ENCODE measurements around the gene REXO1.

The REXO1 gene

DNA sequence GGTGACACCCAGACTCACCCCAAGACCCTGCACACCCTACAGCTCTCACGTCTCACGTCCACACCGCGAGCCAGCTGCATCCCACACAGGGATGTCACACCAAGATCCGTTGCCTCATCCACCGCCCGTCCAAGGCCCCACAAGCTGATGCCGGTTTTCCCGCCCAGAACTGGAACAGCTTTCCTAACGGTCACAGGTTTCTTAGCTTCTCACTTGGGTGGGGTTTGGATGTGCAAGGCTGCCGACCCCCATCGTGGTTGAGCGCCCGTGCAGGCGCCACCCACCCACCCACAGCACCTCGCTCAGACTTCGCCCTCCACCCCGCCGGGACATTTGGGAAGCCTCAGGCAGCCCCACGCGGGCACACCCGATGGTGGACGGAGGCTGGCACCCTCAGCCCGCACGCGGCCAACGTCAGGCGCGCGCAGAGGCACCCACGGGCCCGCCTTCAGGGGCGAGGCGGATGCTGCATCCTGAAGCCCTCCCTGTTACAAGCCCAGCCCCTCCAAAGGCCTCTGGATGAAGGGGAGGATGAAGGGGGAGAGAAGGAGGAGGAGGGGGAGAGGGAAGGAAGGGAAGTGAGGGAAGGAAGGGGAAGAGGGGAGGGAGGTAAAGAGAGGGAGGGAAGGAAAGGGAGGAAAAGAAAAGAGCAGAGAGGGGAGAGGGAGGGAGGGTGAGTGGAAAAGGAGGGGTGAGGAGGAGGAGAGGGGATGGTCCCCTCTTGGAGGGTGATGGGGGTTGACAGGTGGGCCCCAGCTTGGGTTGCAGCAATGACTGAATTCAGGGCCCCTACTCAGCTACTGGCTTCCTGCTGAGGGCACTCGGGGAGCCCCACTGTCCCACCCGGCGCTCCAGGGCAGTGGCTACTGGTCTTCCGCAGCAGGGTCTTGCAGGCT lies 82.1 kb downstream of the REXO1 start:
- no peaks in the 10 kb centered on the region for H3K4me1 ChIP-seq
- H3K4me3 ChIP-seq (ENCODE audit: low read depth, low read length), result no peak overlapping the region
- H3K4me2 ChIP-seq (ENCODE audit: low read length), result no peak overlapping the region
- no peak overlapping the region for H2AFZ ChIP-seq
- H3K9ac ChIP-seq, result no peak overlapping the region
- H3K36me3 ChIP-seq (ENCODE audit: control insufficient read depth, insufficient read depth, low read length), result no peaks in the 10 kb centered on the region
- H3K79me2 ChIP-seq, result no peaks in the 10 kb centered on the region
- peaks cover 20% of the 10 kb centered on the region for H3K27me3 ChIP-seq (ENCODE audit: control insufficient read depth, insufficient read depth, low read length)
- H3K27ac ChIP-seq, result no peak overlapping the region
- H3K9me3 ChIP-seq (ENCODE audit: control insufficient read depth, low read length), result no peaks in the 10 kb centered on the region
- TF ChIP-seq, protein P1, sequence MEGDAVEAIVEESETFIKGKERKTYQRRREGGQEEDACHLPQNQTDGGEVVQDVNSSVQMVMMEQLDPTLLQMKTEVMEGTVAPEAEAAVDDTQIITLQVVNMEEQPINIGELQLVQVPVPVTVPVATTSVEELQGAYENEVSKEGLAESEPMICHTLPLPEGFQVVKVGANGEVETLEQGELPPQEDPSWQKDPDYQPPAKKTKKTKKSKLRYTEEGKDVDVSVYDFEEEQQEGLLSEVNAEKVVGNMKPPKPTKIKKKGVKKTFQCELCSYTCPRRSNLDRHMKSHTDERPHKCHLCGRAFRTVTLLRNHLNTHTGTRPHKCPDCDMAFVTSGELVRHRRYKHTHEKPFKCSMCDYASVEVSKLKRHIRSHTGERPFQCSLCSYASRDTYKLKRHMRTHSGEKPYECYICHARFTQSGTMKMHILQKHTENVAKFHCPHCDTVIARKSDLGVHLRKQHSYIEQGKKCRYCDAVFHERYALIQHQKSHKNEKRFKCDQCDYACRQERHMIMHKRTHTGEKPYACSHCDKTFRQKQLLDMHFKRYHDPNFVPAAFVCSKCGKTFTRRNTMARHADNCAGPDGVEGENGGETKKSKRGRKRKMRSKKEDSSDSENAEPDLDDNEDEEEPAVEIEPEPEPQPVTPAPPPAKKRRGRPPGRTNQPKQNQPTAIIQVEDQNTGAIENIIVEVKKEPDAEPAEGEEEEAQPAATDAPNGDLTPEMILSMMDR (IDR thresholded peaks at IDR 0.05), result no peak
